K562 (cell line): ENCODE measurements around the gene SIGLEC6. TPM values are rescaled to one million over a fixed set of nuclear protein-coding genes. Genes with fewer than 3 reads are reported as not detected.

ENCODE experiments used
- ARNT ChIP-seq, 2 experiments: fragments of 450-650 bp; IDR thresholded peaks; 2 replicates each; pipeline ENCODE4 v1.6.1; 2016; ENCODE audit warnings: mild to moderate bottlenecking in 1 of 2
- ATF7 ChIP-seq: fragments of 450-650 bp; IDR thresholded peaks from 2 replicates; pipeline ENCODE4 v1.7.1; 2014; ENCODE audit warnings: mild to moderate bottlenecking, moderate library complexity
- BRF1 ChIP-seq: IDR thresholded peaks from 3 replicates; pipeline ENCODE4 v1.6.1; 2011; ENCODE audit warnings: borderline replicate concordance, mild to moderate bottlenecking; ENCODE audit not compliant: insufficient read length; ENCODE audit errors: extremely low read depth
- CAMTA2 ChIP-seq: fragments of 250-450 bp; sonication (Bioruptor Pico); conservative IDR thresholded peaks from 2 replicates; pipeline ENCODE4 v1.5.1; 2022
- FIP1L1 ChIP-seq: fragments of 200-400 bp; formaldehyde crosslinking; IDR thresholded peaks from 2 replicates; pipeline ENCODE4 v1.6.1; 2018; ENCODE audit warnings: mild to moderate bottlenecking, low read depth, low read length; ENCODE audit not compliant: poor library complexity, severe bottlenecking
- NR3C1 ChIP-seq: sonication (generic); formaldehyde crosslinking; IDR thresholded peaks from 2 replicates; pipeline ENCODE4 v1.8.1; 2022; ENCODE audit warnings: missing genetic modification reagents
- PBX2 ChIP-seq, 2 experiments: IDR thresholded peaks in 1 of 2; conservative IDR thresholded peaks in 1 of 2; 2 replicates each; pipeline ENCODE4 v1.6.1; 2016; ENCODE audit warnings: low read depth in 2 of 2, mild to moderate bottlenecking in 1 of 2, missing compliant biosample characterization in 1 of 2, missing genetic modification characterization in 1 of 2, moderate library complexity in 1 of 2
- POLR2H ChIP-seq: IDR thresholded peaks from 2 replicates; pipeline ENCODE4 v1.6.1; 2016; ENCODE audit warnings: missing genetic modification characterization, low read depth, mild to moderate bottlenecking, control low read depth, missing compliant biosample characterization, moderate library complexity
- ZBTB34 ChIP-seq: fragments of 250-450 bp; sonication (Bioruptor Pico); IDR thresholded peaks from 2 replicates; pipeline ENCODE4 v1.8.0; 2021; ENCODE audit warnings: mild to moderate bottlenecking, moderate library complexity
- ZBTB49 ChIP-seq: sonication (generic); formaldehyde crosslinking; IDR thresholded peaks from 2 replicates; pipeline ENCODE4 v1.8.0; 2022; ENCODE audit warnings: missing genetic modification reagents, mild to moderate bottlenecking, borderline replicate concordance
- polyA plus RNA-seq, 8 experiments: library from polyadenylated mRNA; depleted of rRNA in 4 of 8; stranded (reverse) in 5 of 8; unstranded in 3 of 8; fragments of >200 nt; fragmentation: Nextera tagmentation in 2 of 8; fragmentation: Illumina TruSeq in 1 of 8; extraction: Ambion mirVana in 2 of 8; extraction: Trizol in 1 of 8; gene quantifications; 2 replicates each; pipeline versions ENCODE4 v1.2.1 to v1.2.3, GENCODE V29; 2011 to 2014; ENCODE audit warnings: inconsistent platforms in 1 of 8, missing spikeins in 1 of 8
- total RNA-seq, 7 experiments: library from RNA; depleted of rRNA in 6 of 7; stranded (reverse); fragments of >200 nt in 6 of 7; fragmentation: Illumina TruSeq in 2 of 7; extraction: Trizol in 2 of 7; gene quantifications; 2 replicates each; pipeline versions ENCODE4 v1.2.1 to v1.2.3, GENCODE V29; 2011 to 2021; ENCODE audit warnings: low replicate concordance in 1 of 7

SIGLEC6 gene
- total and polyA plus RNA-seq, 9 of the 15 experiments (the other 6 are each of a cell fraction or from before 2014, with no cell fraction given) = 0.03 to 17.5 (median 0.71) TPM

DNA sequence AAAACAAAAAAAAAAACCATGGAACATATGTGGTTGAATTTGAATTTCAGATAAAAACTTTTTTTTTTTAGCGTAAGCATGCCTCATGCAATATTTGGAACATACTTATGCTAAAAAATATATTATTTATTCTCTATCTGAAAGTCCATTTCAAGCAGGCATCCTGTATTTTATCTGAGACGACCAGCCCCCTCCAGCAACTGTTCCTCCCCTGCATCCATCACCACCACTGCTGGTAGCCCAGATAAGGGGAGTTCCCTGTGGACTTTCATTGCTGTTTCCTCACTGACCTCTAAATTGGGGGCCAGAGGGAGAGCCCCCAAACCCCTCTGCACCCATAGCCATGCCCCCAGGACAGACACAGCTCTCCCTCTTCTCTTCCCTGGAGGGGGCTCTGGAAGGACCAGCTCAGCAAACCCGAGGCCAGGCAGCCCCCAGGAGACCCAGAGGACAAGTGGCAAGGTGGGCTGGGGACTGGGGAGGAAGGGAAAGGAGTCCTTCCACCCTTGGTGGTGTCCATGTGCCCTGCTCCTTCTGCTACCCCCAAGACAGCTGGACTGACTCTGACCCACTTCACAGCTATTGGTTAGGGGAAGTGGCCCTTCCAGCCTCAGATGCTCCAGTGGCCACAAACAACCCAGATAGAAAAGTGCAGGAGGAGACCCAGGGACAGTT, 23.3 kb downstream of the SIGLEC6 start (continued):
- TF ChIP-seq ZBTB34 = no peak
- peak in 1 of 2 experiments; percentile 81; a peak in 2 of 4 replicates for TF ChIP-seq ARNT (IDR thresholded peaks at IDR 0.05)
- no peak for TF ChIP-seq POLR2H (tag)
- no peak; the same call in 1 of the 2 replicates for TF ChIP-seq PBX2 (CRISPR knock-in tag; IDR thresholded peaks at IDR 0.05; ENCODE audit: low read depth)
- peak; percentile 92 for TF ChIP-seq PBX2 (tag; conservative IDR thresholded peaks at IDR 0.05; ENCODE audit: low read depth)
- no peak for TF ChIP-seq FIP1L1
- TF ChIP-seq ATF7 = peak; percentile 44; the same call in 1 of the 2 replicates
- TF ChIP-seq NR3C1 (CRISPR knock-in tag) = no peak
- no peak for TF ChIP-seq BRF1
- TF ChIP-seq CAMTA2 (CRISPR knock-in tag) = no peak
- no peak for TF ChIP-seq ZBTB49 (CRISPR knock-in tag)
